OCI-LY7 (cell line): ENCODE measurements around the gene JAZF1.

ENCODE experiments used
- EZH2phosphoT487 ChIP-seq: fragments of 200-600 bp; sonication (generic); IDR thresholded peaks from 2 replicates; pipeline ENCODE4 v1.6.1; 2018; ENCODE audit warnings: low read depth, borderline replicate concordance, mild to moderate bottlenecking, mixed run types, antibody characterized with exemption, low read length, moderate library complexity, mixed read lengths
- TF ChIP-seq, protein P1 (sequence below): fragments of 200-600 bp; sonication (generic); conservative IDR thresholded peaks from 2 replicates; pipeline ENCODE4 v1.5.1; 2014; ENCODE audit warnings: mild to moderate bottlenecking, antibody characterized with exemption, low read length, moderate library complexity, mixed read lengths

DNA sequence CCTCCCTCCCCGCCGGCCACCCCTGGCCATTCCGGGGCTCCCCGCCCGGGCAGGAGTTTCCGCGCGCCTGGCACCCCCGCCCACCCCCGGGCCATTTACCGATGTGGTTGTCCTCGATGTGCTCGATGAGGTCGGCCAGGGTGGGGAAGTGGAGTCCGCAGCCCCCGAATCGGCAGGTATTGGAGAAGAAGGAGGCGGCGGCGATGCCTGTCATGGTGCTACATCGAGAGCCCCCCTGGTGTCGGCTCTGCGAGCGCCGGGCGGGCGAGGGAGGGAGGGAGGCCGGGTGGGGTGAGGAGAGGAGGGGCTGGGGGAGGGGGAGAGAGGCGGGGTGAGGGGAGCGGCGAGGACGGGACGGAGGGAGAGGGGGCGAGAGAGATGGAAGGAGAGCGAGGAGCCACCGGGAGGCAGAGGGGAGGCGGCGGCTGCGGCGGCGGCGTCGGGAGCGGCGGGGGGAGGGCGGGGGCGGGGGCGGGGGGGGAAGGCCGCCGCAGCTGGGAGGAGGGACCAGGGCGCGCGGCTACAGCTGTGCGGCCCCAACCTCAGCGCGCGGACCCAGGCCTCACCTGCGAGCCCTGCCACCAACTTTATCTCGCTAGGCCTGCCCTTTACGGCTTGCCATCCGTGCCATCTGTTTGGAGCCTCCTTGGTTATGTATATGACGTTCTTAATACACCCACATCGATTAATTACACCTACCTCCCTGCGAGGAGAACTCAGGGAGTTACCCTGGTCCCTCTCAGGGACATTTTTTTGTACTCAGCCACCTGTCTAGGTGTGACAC, at the start of gene JAZF1:
- TF ChIP-seq, protein P1, sequence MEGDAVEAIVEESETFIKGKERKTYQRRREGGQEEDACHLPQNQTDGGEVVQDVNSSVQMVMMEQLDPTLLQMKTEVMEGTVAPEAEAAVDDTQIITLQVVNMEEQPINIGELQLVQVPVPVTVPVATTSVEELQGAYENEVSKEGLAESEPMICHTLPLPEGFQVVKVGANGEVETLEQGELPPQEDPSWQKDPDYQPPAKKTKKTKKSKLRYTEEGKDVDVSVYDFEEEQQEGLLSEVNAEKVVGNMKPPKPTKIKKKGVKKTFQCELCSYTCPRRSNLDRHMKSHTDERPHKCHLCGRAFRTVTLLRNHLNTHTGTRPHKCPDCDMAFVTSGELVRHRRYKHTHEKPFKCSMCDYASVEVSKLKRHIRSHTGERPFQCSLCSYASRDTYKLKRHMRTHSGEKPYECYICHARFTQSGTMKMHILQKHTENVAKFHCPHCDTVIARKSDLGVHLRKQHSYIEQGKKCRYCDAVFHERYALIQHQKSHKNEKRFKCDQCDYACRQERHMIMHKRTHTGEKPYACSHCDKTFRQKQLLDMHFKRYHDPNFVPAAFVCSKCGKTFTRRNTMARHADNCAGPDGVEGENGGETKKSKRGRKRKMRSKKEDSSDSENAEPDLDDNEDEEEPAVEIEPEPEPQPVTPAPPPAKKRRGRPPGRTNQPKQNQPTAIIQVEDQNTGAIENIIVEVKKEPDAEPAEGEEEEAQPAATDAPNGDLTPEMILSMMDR = no peak
- TF ChIP-seq EZH2phosphoT487 = no peak
